ENCODE results near the gene GABRR2. TPM values are rescaled to one million over a fixed set of nuclear protein-coding genes. Genes with fewer than 3 reads are reported as not detected.

GABRR2 gene
- total RNA-seq, 1 donor from 2014 or later: 0.32 TPM

DNA sequence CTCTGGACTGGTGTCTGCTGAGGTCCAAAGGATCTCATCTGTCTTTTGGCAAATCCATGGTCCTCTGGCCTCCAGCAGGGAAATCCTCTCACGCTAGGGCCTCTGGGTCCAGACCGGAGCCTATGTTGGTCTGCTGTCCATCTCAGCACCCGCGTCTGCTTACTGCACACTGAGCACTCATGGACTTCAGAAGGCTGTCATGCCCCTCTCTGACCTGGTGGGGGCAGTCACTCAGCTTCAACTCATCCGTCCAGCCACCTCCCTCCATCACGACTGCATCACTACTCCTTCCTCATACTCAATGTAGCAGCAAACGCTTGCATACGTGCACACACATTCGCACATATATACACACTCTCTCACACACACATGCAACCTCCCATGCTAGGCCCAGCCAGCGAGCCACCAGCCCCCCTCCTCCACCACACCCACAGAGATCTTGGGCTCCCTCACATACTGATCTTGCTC, 33.3 kb downstream of the GABRR2 start:
- Histone ChIP-seq H3K4me3 (no peak overlapping the region), H3K27ac (no peak overlapping the region), H3K36me3 (no peaks in the 10 kb centered on the region), H3K9me3 (no peaks in the 10 kb centered on the region), H3K27me3 (no peaks in the 10 kb centered on the region), H3K4me1 (no peaks in the 10 kb centered on the region)
- no peak for DNase-seq (ENCODE audit: low spot score in 2 of 2)
- TF ChIP-seq, protein P1, sequence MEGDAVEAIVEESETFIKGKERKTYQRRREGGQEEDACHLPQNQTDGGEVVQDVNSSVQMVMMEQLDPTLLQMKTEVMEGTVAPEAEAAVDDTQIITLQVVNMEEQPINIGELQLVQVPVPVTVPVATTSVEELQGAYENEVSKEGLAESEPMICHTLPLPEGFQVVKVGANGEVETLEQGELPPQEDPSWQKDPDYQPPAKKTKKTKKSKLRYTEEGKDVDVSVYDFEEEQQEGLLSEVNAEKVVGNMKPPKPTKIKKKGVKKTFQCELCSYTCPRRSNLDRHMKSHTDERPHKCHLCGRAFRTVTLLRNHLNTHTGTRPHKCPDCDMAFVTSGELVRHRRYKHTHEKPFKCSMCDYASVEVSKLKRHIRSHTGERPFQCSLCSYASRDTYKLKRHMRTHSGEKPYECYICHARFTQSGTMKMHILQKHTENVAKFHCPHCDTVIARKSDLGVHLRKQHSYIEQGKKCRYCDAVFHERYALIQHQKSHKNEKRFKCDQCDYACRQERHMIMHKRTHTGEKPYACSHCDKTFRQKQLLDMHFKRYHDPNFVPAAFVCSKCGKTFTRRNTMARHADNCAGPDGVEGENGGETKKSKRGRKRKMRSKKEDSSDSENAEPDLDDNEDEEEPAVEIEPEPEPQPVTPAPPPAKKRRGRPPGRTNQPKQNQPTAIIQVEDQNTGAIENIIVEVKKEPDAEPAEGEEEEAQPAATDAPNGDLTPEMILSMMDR (IDR thresholded peaks at IDR 0.05): peak in 2 of 3 experiments; percentile 7 to 15
- intact Hi-C loops (cut with DNase I): no loop called here

DNA sequence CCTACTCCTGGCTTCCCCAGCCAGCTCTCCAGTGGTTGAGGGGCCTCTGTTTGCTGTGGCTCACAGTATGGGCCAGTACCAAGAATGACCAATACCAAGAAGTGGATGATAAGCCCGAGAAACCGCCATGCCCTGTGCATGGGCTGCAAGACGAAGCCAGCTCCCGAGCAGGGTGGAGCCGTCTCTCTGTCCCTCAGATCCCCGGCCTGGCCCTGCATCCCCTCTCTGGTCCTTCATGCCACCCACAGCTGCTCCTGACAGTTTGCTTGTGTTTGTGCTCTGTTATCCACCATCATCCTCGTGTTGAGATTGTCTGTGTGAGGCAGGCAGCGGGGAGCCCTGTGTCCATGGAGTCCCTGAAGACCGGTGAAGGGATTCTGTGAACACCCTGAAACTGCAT, 36.1 kb downstream of the GABRR2 start:
- H3K27me3 ChIP-seq: no peaks in the 10 kb centered on the region
- H3K27ac ChIP-seq: no peak overlapping the region
- no peaks in the 10 kb centered on the region for H3K9me3 ChIP-seq
- H3K36me3 ChIP-seq: no peaks in the 10 kb centered on the region
- intact Hi-C loops (cut with DNase I): no loop called here
- DNase-seq (ENCODE audit: low spot score in 2 of 2): no peak
- no peak overlapping the region for H3K4me3 ChIP-seq
- TF ChIP-seq, protein P1 (IDR thresholded peaks at IDR 0.05): no peak
- H3K4me1 ChIP-seq: no peaks in the 10 kb centered on the region

DNA sequence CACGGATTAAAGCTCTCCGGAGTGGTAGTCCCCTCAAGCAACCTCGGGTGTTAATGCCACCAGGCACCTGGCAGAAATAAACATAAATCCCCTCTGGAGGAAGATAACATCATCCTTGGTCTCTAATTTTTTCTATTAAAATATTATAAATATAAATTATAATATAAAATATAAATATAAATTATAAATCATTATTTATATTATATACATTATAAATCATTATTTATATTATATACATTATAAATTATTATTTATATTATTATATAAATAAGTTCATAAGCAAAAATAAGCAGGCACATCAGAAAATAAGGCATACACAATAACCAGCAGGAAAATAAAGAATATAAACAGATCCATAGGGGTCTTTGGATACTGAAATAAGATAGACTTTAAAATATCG, 39.2 kb downstream of the GABRR2 start:
- TF ChIP-seq, protein P1 (IDR thresholded peaks at IDR 0.05): no peak
- Histone ChIP-seq H3K4me1 (no peaks in the 10 kb centered on the region), H3K27ac (no peak overlapping the region), H3K36me3 (no peaks in the 10 kb centered on the region), H3K4me3 (no peak overlapping the region), H3K27me3 (no peaks in the 10 kb centered on the region), H3K9me3 (no peaks in the 10 kb centered on the region)
- no peak for DNase-seq (ENCODE audit: low spot score in 2 of 2)
- intact Hi-C loops (cut with DNase I): no loop called here

DNA sequence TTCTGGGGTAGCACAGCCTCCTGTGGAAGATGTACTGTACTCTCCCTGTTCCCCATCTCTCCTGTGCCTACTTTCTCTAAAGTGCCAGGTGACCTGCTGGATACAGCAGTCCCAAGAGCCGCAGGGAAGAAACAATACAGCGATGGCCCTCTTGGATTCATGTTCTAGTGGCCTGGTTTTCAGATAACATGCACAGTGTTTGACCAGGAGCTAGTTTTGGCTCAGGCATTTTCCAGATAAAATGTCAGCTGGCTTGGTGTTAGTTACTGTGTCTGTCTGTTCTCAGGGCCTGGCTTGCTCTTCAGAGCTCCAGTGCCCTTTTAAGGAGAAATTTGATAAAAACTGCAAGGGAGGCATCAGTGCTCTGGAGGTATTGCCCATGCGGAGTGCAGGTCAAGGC, 41.3 kb downstream of the GABRR2 start:
- Histone ChIP-seq H3K4me3 (no peak overlapping the region), H3K4me1 (no peaks in the 10 kb centered on the region), H3K27me3 (no peaks in the 10 kb centered on the region), H3K27ac (no peak overlapping the region), H3K36me3 (no peaks in the 10 kb centered on the region), H3K9me3 (no peaks in the 10 kb centered on the region)
- intact Hi-C loops (cut with DNase I): no loop called here
- no peak for DNase-seq (ENCODE audit: low spot score in 2 of 2)
- TF ChIP-seq, protein P1 (IDR thresholded peaks at IDR 0.05): no peak

DNA sequence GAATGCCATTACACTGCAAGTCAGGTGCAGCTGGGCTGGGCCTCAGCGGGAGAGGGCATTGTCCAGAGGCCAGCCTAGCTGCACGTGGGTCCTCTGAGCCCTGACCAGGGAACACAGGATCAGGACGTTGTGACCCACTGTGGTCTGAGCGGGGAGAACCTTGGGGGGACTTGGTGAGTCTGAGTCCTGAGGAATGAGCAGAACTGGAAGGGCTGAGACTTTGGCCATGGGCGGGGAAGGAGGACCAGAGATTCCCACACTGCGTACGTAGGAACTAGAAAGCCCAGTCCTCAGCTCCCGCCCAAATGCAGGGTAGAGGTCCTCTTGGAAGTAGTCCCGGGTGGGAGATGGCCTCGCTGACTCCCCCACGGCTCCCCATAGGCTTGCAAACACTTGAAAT, 42.5 kb downstream of the GABRR2 start:
- DNase-seq (ENCODE audit: low spot score in 2 of 2): no peak
- Histone ChIP-seq H3K36me3 (no peaks in the 10 kb centered on the region), H3K27ac (no peak overlapping the region), H3K9me3 (no peaks in the 10 kb centered on the region), H3K4me3 (no peak overlapping the region), H3K4me1 (no peaks in the 10 kb centered on the region), H3K27me3 (no peaks in the 10 kb centered on the region)
- TF ChIP-seq, protein P1 (IDR thresholded peaks at IDR 0.05): no peak
- intact Hi-C loops (cut with DNase I): no loop called here
